HG03045 (cell line): ENCODE data around the gene ABCB9.
"Not testable (repeated sequence)": the region's sequence is repeated elsewhere in the genome, so short reads cannot be mapped to it uniquely, and the experiment has no call there.

ENCODE experiments used
- ATAC-seq: cut with Tn5 transposase; IDR thresholded peaks from one replicate; pipeline ENCODE4 v1.9.1; 2021; ENCODE audit warnings: mild to moderate bottlenecking, moderate library complexity; ENCODE audit not compliant: unreplicated experiment

Gene ABCB9

DNA sequence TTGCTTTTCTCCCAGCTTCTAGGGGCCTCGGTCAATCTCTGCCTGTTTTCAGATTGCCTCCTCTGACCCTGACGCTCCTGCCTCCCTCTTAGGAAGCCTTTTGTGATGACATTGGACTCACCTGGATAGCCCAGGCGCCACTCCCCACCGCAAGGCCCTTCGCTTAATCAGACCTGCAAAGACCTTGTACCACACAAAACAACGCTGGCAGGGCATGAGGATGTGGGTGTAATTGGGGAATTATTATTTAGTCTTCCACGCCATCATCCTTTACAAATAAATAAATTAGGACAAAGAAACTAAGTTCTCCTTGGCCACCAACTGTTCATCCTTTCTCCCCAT lies 62.6 kb downstream of the ABCB9 start:
- ATAC-seq, result no peak

DNA sequence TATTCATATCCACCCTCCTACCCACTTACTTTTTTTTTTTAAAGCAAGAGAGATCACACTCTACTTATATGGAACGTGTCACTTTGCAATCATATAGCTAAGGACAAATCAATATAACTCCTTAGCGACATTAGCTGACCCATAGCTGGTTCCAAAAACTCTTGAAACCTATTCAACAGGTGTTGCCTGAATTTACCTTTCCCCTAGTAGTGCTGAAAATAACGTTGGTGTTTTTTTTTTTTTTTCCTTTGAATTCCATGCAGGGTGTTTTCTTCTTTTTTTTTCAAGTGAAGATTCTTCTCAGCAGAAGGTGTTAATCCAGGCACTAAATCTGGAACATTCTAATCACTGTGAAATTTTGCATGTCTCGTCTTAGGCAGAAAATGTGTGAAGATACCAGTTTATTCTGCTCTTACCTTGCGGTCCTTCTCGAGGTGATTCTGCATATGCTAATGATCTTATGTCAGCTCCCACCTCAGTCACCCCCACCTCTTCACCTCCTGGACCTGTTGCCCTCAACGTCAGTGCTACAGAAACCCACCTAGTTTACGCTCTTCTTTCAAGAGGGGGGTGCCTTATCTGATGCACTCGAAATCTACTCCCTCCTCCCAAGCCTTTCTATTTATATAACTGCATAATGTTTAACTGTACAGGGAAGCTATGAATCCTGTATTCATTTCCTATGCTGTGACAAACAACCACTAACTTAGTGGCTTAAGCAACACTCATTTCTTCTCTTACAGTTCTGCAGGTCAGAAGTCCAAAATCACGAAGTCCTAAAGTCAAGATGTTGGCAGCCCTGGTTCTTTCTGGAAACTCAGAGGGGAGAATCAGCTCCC lies 63.2 kb downstream of the ABCB9 start:
- ATAC-seq, result no peak

DNA sequence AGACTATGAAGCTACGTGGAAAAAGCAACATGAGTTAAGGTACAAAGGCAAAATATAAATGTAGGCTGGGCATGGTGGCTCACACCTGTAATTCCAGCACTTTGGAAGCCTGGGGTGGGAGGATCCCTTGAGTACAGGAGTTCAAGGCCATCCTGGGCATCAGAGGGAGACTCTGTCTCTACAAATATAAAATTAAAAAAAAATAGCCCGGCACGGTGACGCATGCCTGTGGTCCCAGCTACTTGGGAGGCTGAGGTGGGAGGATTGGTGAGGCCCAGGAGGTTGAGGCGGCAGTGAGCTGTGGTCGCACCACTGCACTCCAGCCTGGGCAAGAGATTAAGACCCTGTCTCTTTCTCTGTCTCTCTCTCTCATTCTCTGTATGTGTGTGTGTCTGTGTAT lies 66.4 kb downstream of the ABCB9 start:
- no peak for ATAC-seq

DNA sequence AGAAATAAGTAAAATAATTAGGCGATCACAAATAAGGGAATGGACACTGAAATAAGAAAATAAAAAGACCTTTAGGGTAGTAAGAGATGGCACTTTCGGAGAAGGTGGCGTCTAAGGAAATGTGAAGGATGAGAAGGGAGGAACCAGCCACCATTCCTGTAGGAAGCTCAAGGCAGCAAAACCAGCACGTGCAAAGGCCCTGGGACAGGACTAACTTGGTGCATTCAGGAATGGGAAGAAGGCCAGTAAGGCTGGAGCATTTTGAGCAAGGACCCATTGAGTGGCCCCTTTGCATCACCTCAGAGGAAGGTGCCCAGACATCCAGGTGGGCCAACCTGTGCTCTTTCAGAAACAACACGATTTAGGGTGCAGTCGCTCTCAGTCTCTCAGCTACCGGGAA lies 69.6 kb downstream of the ABCB9 start:
- no peak for ATAC-seq

DNA sequence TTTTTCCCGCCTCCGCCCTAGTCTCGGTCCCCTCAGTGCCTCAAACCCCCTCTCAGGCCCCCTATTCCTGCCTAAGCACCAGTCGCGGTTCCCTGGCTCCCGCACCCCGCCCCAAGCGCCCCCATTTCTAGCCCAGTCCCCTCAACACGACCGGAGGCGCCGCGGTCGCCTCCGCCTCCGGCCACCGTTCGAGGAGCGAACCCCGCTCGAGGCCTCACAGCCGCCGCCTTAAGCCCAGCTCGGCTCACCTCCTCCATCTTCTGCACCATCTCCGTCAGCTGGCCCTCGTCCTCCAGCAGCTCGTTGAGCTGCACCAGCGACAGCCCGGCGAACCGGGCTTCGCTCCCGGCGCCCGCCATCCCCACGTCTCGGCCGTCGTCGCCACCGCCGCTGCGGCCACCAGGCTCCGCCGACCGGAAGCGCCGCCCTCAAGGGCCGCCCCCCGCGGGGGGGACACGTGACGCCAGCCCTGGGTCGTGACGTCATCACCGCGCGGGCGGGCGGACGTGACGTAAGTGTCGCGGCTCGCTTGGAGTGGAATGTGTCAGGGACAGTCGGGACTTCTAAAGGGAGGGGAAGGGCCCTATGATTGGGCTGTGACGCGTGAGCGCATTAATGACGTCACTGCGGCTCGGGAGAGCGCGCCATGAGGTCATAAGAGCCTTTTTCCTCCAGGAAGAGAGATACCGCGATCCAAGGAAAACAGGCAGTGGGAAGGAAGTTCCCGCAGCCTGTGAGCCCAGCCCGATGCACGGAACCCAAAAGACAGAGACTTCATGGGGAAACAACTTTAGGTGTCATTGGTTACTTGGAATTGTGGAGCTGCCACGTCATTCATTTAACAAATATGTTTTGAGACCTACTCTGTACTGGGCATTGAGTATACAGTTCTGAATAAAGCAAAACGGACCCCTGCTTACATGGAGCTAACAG lies 70.3 kb downstream of the ABCB9 start, which contains the start of gene VPS37B:
TSS of gene VPS37B (minus strand) at position 421 of the 933 bp plus-strand sequence. CDS start at position 359, 62 bp downstream.
- peak; percentile 60 for ATAC-seq

DNA sequence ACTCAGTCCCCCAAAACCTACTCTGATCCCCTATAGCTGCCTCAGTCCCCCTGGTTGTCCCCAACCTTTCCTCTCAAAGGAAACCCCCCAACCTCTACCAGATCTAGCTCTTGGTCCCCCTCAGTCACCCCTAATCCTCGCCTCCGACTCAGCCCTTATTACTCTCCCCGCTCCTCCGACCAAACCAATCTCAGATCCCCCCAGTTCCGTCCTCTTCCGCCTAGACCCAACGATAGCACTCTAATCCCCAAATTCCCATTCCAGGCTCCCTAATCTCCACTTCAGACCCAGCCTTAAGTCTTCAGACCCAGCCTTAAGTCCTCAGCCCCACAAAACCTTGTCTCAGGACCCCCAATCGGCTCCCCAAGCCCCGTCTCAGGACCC lies 71.0 kb downstream of the ABCB9 start:
- ATAC-seq, result no peak

DNA sequence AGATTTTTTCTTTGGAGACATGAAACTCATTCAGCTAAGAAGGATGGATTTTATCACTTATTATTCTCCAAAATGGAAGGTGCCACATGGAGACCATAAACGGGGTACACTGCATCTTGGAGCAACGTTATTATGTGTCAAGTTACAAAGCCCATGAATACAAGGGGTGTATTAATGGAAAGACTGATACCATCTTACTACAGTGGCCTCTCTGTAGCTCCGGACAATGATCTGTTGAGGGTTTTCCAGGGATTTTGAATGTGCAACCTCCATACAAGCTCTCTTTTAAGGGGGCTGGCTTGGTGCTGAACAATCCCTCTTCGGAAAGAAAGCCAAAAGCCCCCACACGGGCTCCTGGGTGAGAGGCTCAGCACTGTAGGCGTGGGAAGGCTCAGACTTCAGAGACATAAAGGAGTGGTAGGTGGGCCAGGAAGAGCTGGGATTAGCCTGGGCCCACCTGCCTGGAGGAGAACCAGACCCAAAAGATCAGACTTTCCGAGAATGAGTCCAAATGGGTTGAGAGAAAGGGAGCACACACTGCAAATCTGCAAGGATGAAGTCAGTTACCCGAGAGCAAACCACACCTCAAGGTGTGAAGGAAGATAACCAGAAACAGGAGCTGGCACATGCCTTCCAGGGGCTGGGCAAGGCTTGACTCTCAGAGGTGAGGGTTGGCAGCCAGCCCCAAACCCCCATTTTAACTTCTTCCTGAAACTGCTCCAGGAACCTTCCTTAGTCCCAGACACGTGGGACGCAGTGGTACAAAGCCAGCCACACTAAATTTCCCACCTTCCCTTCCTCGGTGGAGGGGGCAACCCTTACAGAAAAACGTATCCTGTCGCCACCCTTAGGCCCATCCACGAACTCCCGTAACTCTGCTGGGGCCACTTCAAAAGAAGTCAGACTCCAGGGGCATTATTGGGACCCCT lies 71.8 kb downstream of the ABCB9 start:
- no peak for ATAC-seq

DNA sequence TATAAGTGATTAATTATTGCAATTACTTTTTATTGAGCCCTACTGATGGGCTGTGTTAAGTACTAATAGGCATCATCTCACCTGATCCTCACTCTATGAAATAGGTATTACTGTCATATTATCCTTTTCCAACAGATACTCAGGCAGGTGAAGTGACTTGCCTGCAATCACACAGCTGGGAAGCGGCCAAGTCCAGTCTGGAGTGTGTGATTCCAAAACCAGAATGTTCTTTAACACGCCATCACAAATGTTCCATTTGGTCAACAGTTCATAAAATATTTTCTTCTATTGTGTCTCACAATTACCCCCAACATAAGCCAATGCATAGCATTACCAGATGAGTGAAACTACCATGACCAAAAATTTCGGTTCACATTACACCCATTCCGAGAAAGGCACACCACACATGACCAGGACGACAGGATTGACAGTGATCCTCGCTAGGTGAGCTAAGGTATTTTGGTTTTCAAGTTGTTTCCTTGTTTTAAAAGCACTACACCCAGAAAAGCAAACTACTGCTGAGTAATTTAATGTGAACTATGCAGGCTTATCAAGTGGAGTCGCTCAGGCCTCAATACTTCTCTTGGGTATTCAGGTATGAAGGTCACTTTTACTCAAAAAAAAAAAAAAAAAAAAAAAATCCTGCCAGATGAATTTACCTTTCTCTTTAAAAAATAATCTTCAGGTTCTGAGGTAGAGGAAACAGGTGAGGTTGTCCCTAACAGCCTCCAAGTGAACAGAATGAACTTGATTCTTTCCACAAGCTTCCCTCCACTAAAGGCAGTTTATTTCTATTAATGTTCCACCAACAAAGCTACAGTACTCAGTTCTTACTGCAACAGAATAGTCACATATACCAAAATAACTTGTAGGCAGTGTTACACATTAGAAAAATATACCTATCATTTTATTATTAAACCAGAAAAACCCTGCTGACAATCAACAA lies 72.8 kb downstream of the ABCB9 start:
- ATAC-seq, result no peak

DNA sequence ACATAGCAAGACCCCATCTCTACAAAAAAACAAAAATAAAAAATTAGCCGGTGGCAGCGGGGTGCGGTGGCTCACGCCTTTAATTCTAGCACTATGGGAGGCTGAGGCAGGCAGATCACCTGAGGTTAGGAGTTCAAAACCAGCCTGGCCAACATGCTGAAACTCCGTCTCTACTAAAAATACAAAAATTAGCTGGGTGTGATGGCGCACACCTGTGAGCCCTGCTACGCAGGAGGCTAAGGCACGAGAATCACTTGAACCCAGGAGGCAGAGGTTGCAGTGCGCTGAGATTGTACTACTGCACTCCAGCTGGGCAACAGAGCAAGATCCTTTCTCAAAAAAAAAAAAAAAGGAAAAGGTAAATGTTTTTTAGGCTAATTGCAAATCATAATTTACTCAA lies 73.5 kb downstream of the ABCB9 start:
- ATAC-seq, result not testable (repeated sequence)

DNA sequence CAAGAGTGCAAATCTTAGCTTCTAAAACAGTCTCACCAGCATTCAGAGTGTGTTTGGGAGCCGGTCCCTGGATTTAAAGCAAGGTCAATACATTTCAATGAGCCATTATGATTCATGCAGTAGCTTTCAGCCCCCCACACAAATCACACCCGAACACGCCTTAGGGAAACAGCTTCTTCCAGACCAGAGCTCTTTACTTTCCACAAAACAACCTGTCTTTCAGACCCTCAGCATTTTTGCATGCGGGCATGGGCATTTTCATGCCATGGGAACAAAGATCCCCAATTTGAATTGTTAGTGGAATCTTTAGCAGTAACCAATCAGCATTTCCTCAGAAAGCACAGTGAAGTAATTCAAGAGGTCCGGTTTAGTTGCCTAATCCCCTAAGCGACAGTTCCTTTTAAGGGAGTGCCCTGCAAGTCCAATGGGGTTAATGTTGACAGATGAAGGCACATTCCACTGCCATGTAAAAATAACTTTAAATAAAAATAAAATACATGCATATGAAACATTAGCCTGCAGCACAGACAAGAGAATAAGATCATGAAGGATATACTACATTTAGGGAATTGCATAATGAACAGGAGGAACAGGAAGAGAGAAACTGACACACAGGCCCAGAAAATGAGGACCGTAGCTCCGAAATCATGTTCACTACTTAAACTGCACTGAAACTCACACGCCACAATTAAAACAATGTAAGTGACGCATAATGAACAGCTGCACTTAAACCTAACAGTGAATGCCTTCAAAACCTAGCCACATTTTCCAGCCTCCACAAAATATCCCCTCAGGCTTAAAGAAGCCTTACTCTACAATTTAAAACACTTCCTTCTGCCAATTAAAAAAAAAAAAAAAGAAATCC lies 74.4 kb downstream of the ABCB9 start:
- ATAC-seq, result no peak

DNA sequence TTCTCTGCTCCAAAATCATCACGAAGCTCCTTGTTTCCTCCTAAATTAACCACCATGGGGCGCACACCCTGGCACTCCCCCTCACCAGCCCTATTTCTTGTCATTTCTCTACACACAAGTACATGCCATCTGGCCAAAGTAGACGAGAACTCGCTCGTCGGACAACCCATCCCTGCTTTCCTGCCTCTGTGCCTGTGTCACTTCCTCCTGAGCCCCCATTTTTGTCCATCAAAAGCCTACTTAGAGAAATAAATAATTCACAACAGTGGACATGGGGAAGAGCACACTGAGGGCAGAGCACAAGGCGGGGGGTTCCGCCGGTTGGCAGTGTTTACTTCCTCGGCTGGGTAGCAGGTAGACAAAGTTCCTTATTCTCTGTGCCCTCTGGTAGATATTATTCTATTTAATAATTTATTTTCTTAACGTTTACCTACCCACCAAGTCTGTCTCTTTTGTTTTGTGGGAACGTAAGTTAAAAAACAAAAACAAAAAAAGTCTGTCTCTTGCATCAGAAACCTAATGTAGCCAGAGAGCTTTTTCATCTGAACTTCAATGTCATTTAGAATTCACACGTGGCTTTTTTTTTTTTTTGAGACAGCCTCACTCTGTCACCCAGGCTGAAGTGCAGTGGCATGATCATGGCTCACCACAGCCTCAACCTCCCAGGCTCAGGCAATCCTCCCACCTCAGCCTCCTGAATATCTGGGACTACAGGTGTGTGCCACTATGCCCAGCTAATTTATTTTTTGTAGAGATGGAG lies 76.3 kb downstream of the ABCB9 start:
- ATAC-seq, result no peak

DNA sequence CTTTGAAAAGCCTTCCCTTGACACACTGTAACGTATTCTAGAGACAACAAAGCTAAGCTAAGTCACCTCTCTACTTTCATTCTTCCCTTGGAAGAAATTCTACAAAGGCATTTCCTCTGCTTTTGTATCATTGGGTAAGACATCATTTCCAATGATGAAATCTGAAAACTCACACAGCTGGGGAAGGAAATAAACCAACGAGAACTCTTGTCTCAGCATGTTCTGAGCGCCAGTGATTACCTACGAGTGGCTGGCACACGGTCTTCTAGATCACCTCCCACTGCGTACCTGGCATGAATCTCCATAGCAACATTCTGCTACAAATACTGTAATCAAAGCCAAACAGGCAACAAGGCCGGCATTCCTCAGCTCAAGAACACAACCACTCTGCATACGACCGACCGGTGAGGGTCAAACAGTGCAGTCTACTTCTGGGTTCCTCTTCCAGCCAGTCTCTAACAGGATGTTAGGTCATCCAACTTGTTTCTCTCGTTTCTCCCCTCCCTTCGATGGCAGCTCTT lies 78.0 kb downstream of the ABCB9 start:
- peak; percentile 41 for ATAC-seq

DNA sequence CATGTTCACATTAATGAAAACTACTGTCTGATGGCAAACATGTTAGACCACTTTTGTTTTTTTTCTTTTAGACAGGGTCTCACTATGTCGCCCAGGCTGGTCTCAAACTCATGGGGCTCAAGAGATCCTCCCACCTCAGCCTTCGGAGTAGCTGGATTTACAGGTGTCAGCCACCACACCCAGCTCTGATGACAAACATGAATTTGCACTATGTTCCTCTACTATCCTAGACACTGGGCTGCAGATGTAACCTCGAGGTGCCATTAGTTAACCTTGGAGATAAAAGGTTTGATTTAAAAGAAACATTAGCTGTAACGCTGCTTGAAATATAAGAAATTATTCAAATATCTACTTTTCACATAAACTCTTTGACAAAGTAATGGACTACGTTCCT lies 78.4 kb downstream of the ABCB9 start:
- ATAC-seq, result peak; percentile 9

DNA sequence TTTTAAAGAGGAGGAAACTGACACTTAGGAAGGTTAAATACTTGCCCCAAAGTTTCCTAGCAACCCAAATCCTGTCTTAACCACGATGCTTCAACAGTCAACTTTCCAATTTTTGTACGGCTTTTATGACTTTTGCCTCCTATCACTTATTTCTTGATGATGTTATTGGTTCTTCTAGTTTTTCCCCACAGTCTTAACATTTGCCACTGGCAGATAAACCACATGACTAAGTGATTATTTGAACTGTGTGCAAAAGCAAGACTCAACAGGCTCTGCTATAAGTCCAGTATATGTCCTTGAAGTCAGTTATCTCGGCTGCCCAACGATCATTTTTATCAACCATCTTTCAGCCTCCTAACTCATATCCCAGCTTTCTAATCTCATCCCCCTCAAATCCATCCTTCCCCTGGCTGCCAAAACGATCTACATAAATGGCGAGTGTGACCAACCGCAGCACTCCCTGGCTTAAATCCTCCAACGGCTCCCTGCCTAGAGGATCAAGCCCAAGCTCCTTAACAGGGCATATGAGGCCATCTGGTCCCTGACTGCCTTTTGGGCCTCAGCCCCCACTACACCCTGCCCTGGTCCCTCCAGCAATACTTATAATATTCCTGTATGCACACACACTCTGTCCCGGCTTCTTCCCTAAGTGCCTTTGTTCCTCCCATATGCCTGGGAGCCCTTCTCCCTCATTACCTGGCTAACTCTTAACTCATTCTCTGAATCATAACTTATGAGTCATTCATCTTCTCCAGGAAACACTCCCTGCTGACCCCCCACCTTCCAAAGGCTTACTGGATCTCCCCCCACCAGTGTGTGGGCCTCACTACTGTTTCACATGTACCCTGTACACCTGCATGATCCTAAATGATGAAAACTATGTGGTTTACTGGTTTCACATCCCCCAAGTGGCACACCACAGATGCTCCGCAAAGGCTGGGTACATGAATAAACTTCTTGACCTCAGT lies 79.1 kb downstream of the ABCB9 start:
- peak; percentile 79 for ATAC-seq

DNA sequence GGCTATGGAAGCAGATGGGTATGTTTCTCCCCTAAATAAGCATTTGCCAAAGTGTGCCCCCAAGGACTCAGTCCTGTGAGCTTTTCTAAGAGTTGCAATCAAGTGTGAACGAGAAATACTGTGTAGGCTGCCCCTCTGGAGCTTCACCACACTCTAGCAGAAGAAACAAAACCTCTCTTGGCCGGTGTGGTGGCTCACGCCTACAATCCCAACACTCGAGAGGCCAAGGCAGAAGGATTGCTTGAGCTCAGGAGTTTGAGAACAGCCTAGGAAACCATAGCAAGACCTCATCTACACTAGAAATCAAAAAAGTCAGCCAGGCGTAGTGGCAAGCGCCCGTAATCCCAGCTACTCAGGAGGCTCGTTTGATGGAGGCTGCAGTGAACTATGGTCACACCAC lies 80.1 kb downstream of the ABCB9 start:
- no peak for ATAC-seq

DNA sequence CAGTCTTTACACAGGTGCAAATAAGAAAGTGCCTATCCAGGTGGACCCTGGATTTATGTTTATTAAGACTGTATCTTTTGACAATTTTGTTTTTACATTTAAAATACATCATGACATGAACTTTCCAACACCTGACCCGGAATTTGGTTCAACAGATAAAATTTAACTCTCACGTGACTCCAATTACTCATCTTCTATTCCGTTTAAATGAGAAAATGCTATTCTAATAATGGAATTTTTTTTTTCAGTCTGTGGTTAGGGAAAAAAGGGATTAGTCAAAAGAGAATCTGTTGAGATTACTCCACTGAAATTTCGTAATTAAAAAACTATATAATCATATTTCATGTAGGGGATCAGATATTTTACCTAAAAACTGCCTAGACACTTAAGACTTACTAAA lies 81.4 kb downstream of the ABCB9 start:
- ATAC-seq, result no peak
